SH-SY5Y (cell line): Measurements from ENCODE around the gene MRPL37.

Experiments
- GATA2 ChIP-seq: IDR thresholded peaks from 2 replicates; pipeline ENCODE4 v1.6.1; 2011; ENCODE audit warnings: mild to moderate bottlenecking, low read depth, low read length
- GATA3 ChIP-seq: IDR thresholded peaks from 2 replicates; pipeline ENCODE4 v1.6.1; 2011; ENCODE audit warnings: low read depth, mild to moderate bottlenecking, low read length, moderate library complexity

GRCh38 chr1:54241364-54241763 is 41.4 kb downstream of the MRPL37 start:
- no peak for TF ChIP-seq GATA2
- TF ChIP-seq GATA3: no peak
